Measurements from ENCODE around the gene IL17B. TPM values are rescaled to one million over a fixed set of nuclear protein-coding genes. Genes with fewer than 3 reads are reported as not detected.

The IL17B gene
- total and polyA plus RNA-seq, 2 of the 13 experiments (the other 11 are each of a cell fraction or from before 2014, with no cell fraction given) = 0.29 to 2.6 TPM

DNA sequence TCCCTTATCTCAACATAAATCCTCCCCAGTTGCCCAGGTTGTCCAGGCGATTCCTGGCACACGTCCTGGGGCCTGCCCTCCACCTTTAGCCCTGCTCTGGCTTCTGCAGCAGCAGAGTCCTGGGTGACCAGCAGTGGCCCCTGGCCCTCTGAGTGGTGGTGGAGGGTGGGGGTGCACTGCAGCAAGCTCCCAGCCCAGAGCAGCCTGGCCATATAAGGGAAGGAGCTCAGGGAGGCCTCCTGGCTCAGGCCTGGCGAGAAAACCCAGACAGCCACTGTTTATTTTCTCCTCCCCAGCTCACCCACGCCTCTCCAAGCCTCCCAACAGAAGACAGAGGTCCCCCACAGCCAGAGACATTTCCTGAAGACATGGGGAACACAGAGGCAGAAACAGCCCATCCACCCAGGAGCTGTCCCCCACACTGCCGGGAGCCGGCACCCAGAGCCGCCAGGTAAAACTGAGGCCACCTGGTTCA is 44.7 kb upstream of the IL17B start (continued):
- TF ChIP-seq ZNF709 (CRISPR knock-in tag; IDR thresholded peaks at IDR 0.05) (no peak), ZNF232 (CRISPR knock-in tag; IDR thresholded peaks at IDR 0.05; ENCODE audit: borderline replicate concordance) (no peak; the same call in 1 of the 2 replicates), NCOR1 (IDR thresholded peaks at IDR 0.05; ENCODE audit: borderline replicate concordance, low read length) (no peak), SMARCE1 (IDR thresholded peaks at IDR 0.05; ENCODE audit: borderline replicate concordance) (no peak), SNAI1 (CRISPR knock-in tag; IDR thresholded peaks at IDR 0.05; ENCODE audit: borderline replicate concordance) (no peak), DR1 (CRISPR knock-in tag; IDR thresholded peaks at IDR 0.05) (no peak), BRD4 (CRISPR knock-in tag; IDR thresholded peaks at IDR 0.05) (0 out of 2 replicates have a peak, but pooled peaks have one; percentile 29), ZNF383 (CRISPR knock-in tag; IDR thresholded peaks at IDR 0.05; ENCODE audit: borderline replicate concordance) (no peak), SMAD9 (CRISPR knock-in tag; IDR thresholded peaks at IDR 0.05) (no peak), KAT7 (CRISPR knock-in tag; IDR thresholded peaks at IDR 0.05; ENCODE audit: borderline replicate concordance) (no peak), HMGA1 (CRISPR knock-in tag; conservative IDR thresholded peaks at IDR 0.05) (no peak), ZNF180 (CRISPR knock-in tag; IDR thresholded peaks at IDR 0.05; ENCODE audit: borderline replicate concordance, low read depth) (no peak), PRPF4 (IDR thresholded peaks at IDR 0.05; ENCODE audit: low read depth, low read length, poor library complexity, severe bottlenecking) (no peak), HOXD1 (CRISPR knock-in tag; IDR thresholded peaks at IDR 0.05) (no peak), ZFP41 (CRISPR knock-in tag; IDR thresholded peaks at IDR 0.05; ENCODE audit: borderline replicate concordance) (no peak), ZFY (CRISPR knock-in tag; IDR thresholded peaks at IDR 0.05) (peak; percentile 51; the same call in 1 of the 2 replicates), HDAC6 (IDR thresholded peaks at IDR 0.05; ENCODE audit: low read depth, low read length) (no peak), KLF16 (CRISPR knock-in tag; IDR thresholded peaks at IDR 0.05) (no peak), RFX3 (CRISPR knock-in tag; IDR thresholded peaks at IDR 0.05) (no peak)
- TF ChIP-seq, protein P1, sequence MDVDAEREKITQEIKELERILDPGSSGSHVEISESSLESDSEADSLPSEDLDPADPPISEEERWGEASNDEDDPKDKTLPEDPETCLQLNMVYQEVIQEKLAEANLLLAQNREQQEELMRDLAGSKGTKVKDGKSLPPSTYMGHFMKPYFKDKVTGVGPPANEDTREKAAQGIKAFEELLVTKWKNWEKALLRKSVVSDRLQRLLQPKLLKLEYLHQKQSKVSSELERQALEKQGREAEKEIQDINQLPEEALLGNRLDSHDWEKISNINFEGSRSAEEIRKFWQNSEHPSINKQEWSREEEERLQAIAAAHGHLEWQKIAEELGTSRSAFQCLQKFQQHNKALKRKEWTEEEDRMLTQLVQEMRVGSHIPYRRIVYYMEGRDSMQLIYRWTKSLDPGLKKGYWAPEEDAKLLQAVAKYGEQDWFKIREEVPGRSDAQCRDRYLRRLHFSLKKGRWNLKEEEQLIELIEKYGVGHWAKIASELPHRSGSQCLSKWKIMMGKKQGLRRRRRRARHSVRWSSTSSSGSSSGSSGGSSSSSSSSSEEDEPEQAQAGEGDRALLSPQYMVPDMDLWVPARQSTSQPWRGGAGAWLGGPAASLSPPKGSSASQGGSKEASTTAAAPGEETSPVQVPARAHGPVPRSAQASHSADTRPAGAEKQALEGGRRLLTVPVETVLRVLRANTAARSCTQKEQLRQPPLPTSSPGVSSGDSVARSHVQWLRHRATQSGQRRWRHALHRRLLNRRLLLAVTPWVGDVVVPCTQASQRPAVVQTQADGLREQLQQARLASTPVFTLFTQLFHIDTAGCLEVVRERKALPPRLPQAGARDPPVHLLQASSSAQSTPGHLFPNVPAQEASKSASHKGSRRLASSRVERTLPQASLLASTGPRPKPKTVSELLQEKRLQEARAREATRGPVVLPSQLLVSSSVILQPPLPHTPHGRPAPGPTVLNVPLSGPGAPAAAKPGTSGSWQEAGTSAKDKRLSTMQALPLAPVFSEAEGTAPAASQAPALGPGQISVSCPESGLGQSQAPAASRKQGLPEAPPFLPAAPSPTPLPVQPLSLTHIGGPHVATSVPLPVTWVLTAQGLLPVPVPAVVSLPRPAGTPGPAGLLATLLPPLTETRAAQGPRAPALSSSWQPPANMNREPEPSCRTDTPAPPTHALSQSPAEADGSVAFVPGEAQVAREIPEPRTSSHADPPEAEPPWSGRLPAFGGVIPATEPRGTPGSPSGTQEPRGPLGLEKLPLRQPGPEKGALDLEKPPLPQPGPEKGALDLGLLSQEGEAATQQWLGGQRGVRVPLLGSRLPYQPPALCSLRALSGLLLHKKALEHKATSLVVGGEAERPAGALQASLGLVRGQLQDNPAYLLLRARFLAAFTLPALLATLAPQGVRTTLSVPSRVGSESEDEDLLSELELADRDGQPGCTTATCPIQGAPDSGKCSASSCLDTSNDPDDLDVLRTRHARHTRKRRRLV (CRISPR knock-in tag; IDR thresholded peaks at IDR 0.05) = no peak
- TF ChIP-seq, protein P2, sequence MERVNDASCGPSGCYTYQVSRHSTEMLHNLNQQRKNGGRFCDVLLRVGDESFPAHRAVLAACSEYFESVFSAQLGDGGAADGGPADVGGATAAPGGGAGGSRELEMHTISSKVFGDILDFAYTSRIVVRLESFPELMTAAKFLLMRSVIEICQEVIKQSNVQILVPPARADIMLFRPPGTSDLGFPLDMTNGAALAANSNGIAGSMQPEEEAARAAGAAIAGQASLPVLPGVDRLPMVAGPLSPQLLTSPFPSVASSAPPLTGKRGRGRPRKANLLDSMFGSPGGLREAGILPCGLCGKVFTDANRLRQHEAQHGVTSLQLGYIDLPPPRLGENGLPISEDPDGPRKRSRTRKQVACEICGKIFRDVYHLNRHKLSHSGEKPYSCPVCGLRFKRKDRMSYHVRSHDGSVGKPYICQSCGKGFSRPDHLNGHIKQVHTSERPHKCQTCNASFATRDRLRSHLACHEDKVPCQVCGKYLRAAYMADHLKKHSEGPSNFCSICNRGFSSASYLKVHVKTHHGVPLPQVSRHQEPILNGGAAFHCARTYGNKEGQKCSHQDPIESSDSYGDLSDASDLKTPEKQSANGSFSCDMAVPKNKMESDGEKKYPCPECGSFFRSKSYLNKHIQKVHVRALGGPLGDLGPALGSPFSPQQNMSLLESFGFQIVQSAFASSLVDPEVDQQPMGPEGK (CRISPR knock-in tag; IDR thresholded peaks at IDR 0.05) = peak; percentile 26; the same call in 1 of the 2 replicates
- TF ChIP-seq, protein P3, sequence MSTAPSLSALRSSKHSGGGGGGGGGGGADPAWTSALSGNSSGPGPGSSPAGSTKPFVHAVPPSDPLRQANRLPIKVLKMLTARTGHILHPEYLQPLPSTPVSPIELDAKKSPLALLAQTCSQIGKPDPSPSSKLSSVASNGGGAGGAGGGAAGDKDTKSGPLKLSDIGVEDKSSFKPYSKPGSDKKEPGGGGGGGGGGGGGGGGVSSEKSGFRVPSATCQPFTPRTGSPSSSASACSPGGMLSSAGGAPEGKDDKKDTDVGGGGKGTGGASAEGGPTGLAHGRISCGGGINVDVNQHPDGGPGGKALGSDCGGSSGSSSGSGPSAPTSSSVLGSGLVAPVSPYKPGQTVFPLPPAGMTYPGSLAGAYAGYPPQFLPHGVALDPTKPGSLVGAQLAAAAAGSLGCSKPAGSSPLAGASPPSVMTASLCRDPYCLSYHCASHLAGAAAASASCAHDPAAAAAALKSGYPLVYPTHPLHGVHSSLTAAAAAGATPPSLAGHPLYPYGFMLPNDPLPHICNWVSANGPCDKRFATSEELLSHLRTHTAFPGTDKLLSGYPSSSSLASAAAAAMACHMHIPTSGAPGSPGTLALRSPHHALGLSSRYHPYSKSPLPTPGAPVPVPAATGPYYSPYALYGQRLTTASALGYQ (CRISPR knock-in tag; IDR thresholded peaks at IDR 0.05) = no peak
